ENCODE data around the gene ANTXR2.
"Not testable (repeated sequence)": the region's sequence is repeated elsewhere in the genome, so short reads cannot be mapped to it uniquely, and the experiment has no call there.

Gene ANTXR2

GRCh38 chr4:80016506-80016905 is 56.5 kb downstream of the ANTXR2 start:
- no peak for DNase-seq

- DNase-seq = no peak
These were observed 57.4 kb downstream of the ANTXR2 start for GRCh38 chr4:80015407-80016189.

GRCh38 chr4:80014531-80014930 is 58.5 kb downstream of the ANTXR2 start:
- DNase-seq = no peak

DNA sequence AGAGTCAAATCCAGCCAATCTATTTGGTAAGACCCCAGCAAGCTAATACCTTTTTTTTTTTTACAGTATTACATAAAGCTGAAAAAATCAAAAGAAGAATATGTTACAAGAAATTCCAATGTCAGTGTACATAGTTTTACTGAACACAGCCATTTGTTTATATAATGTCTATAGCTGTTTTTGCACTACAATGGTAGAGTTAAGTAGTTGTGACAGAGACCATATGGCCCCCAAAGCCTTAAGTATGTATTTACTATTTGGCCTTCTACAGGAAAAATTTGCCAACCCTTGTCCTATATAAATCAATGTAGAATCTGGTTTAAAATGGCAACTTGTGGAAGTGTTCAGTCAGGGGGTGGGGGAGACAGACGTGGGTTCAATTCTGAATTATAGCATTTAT is 60.7 kb downstream of the ANTXR2 start:
- DNase-seq = no peak

DNA sequence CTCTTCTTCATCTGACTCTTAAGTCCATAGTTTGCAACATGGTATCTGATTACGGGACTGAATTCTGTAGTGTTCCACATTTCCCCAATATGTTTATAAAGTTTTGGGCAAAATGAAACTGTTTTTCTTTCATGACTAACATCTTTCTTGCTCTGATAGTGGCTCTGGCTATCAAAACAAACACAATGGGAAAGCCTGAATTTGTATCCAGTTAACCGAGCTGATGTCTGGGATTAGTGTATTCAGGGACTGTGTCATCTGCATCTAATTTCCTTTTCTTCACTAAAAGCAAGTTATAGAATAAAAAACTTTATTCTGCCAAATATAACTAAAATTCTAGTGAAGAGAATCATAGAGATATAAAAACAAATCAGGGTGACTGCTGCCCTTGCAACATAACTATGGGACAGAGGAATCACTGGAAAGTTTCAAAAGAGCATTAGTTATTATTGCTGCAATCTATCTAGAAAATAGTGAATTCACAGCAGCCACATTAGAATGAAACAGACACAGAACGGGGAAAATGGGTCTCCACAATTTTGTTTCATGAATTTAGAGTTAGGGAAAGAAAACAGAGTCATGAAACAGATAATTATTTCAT is 61.3 kb downstream of the ANTXR2 start:
- DNase-seq = no peak

DNA sequence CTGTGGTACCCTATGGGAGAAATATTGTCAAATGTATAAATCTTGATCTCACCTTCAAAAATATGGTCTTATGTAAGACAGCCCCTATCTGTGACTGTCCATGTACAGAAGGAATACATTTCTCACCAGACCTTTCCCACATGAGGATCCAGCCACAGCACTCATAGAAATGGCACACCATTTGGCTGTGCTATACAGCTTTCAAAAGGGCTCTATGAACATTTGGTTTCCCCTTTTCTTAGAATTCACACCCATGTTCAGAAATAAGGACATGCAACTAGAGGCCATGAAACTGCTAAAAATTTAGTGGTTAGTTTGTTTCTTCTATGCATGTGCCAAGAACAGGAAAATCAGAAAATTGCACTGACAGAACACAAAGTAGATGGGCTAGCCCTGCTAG is 62.7 kb downstream of the ANTXR2 start:
- no peak for DNase-seq

- DNase-seq = no peak
These were observed 63.2 kb downstream of the ANTXR2 start for GRCh38 chr4:80009806-80010205.

- no peak for DNase-seq
These were observed 64.1 kb downstream of the ANTXR2 start for GRCh38 chr4:80008971-80009370.

DNA sequence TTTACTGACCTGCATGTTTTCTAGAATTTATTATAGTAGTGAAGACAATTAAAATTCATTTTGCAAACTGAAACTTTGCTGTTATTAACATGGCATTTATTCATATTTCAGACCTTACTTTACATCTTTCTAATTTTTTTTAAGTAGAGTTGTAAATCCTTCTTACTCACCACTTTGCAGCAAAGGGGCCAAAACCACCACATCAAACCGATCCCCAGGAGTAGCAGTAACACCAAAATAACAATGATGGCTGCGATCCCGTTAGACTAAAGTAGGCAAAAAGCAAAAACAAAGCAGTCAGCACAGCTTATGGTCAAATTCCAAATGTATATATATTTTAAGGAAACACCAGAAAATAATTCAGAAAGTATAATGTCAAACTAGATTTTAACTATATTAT is 64.7 kb downstream of the ANTXR2 start:
- DNase-seq = peak; percentile 20

DNA sequence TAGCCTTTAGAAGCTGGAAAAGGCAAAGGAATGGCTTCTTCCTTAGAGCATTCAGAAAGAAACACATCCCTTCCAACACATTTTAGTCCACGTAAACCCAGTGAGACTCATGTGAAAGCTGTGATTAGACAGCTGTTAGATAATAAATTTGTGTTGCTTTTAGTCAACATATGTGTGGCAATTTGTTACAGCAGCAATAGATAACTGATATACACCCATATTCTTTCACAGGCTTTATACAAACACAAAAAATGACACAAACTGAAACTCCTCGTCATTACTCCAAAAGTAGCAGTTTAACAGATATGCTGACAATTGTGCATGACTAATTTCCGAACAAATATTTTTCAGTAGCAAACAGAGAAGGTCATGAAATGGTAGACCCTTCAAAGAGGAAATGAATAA is 65.3 kb downstream of the ANTXR2 start:
- no peak for DNase-seq

DNA sequence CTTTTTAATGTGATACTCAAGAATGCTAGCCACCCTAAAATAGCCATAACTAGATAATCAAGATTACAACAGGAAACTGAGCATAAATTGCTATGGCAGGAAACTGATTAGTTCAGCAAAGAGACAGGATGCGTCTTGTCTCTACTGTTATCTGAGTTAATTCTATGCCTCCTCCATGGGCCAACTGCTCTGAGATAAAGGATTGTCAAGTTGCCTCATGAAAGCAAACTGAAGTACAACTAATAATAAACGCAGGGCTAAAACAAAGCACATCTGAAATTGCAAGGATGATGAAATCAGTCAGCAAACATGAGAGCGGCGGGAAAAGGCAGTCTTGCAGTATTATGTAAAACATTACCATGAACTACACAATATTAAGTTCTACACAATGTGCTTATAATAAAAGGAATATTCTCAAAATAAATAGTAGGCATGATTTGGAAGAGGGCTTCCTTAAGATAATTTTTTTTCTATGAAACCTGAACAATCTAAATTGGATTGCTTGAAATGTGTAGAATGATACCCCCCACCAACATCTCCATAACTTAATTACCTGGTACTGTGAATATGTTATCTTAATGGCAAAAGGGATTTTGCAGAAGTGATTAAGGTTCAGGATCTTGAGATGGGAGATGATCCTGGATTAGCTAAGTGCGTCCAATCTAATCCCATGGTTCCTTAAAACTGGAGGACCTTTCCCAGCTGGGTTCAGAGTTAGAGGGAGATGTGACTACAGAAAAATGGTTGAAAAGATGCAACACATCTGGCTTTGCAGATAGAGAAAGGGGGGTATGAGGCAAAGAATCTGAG is 65.9 kb downstream of the ANTXR2 start:
- no peak for DNase-seq

DNA sequence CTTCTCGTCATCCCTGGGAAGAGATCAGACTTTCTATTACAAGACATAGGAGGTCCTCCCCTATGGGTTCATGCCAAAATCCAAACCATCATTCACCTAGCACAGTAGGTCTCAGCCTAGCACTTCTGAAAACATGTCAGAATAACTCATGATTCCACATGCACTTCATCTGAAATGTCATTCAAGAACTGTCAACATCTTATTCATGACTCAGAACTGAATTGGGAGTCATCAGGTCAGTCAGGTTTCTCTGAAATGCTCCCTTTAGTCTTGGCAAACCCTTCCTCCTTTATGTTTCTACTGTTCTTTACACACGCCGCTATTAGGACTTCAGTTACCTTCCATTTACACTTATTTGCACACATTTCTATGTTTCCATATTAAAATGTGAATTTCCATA is 67.2 kb downstream of the ANTXR2 start:
- DNase-seq = no peak

GRCh38 chr4:80004319-80004718 is 68.7 kb downstream of the ANTXR2 start:
- DNase-seq = no peak

DNA sequence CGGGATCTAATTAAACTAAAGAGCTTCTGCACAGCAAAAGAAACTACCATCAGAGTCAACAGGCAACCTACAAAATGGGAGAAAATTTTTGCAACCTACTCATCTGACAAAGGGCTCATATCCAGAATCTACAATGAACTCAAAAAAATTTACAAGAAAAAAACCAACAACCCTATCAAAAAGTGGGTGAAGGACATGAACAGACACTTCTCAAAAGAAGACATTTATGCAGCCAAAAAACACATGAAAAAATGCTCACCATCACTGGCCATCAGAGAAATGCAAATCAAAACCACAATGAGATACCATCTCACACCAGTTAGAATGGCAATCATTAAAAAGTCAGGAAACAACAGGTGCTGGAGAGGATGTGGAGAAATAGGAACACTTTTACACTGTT is 70.5 kb downstream of the ANTXR2 start:
- DNase-seq = not testable (repeated sequence)

GRCh38 chr4:79999048-79999447 is 74.0 kb downstream of the ANTXR2 start:
- not testable (repeated sequence) for DNase-seq

- no peak for DNase-seq
These were observed 74.8 kb downstream of the ANTXR2 start for GRCh38 chr4:79998201-79998600.

DNA sequence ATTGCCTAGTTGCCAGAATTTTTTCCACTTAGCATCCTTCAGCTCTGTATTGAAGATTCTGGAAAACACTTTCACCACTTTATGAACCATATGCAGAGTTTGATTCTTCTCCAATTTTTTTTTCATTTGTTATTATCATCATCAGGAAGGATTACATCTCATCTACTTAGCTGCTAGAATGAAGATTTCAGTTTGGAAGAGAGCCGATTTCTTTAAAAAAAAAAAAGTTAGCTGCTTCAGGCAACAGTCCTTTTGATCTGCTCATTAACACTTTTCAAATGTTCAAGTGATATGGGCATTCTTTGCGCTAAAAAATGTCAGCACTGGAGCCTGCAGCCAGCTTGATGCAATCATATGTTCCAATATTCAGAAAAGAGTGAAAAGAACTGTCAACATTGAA is 76.2 kb downstream of the ANTXR2 start:
- DNase-seq = no peak

DNA sequence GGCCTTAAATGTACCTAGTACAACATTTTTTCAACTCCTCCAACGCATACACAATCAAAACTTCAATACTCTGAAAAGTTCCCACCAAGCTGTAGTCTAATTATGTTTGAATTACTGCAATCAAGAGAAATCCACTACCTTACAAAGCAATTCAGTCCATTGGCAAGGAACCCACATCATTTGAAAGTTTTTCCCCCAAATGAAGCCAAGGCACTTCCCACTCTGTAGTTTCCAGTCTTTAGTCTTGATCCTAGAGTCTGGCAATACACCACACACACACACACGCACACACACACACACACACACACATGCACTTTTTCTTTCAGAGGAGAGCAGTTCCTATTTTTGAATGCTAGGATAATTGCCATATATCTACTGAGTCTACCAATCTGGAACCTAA is 79.6 kb downstream of the ANTXR2 start:
- DNase-seq = no peak

DNA sequence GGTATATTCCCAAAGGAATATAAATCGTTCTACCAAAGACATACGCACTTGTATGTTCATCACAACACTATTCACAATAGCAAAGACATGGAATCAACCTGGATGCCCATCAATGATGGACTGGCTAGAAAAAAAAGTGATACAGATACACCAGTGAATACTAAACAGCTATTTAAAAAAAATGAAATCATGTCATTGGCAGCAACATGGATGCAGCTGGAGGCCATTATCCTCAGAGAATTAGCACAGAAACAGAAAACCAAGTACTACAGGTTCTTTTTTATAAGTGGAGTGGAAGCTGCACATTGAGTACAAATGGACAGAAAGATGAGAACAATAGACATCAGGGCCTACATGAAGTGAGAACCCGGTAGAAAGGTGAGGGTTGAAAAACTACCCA is 81.4 kb downstream of the ANTXR2 start:
- DNase-seq = no peak

DNA sequence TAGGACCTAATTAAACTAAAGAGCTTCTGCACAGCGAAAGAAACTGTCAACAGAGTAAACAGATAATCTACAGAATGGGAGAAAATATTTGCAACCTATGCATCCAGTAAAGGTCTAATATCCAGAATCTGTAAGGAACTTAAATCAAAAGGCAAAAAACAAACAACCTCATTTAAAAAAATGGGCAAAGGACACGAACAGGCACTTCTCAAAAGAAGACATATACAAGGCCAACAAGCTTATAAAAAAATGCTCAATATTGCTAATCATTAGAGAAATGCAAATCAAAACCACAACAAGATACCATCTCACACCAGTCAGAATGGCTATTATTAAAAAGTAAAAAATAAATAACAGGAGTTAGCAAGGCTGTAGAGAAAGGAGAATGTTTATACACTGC is 81.9 kb downstream of the ANTXR2 start:
- DNase-seq = not testable (repeated sequence)

- no peak for DNase-seq
These were observed 85.6 kb downstream of the ANTXR2 start for GRCh38 chr4:79987401-79987800.

DNA sequence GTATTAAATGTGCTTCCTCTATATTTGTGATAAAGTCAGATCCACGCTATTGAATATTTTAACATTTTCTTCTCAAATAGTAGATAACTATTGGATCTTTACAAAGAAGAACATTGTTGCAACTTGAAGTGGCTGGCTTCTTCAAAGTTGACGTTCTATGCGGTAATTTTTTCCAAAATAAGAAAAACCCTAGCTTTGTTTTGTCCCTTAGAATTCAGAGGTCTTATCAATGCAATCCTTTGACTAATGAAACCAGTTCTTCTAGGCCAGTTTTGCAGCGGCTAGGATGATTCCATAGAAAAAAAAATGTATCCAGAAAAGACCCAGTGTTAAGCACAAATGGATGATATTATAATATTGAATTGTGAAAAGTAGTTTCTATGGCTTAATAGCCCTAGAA is 89.6 kb downstream of the ANTXR2 start:
- DNase-seq = no peak

DNA sequence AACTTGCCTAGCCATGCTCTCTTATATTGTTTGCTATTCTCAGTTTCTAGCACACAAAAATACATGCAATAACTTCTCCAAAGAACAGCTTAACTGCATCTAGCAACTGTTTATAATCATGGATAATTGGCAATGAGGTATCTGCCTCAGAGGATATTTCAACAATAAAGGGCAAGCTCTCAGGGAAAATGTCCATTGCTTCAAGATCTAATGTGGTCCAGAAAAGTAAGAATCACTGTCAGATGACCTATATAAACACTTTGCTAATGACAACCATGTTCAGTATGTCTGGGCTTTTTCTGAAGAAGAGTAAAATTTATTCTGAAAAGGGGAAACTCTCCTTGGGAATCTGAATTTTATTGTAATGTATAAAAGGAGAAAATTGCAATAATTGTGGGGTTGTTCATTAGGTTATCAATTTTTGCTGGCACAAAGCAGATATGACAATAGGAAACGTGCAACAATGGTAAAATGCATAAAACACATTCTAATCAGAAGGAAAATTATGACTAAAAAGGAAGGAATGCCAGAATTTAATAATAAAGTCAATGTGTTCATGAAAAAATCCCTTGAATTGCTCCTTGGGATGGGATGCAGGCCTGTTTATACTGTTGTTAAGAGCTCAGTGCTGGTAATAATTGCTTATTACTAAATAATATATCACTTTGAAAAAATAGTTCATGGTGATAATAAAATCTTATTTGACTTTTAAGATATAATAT is 90.3 kb downstream of the ANTXR2 start:
- DNase-seq = no peak
